Effector CD8-positive, alpha-beta T cell (primary cell): ENCODE results near the gene BHLHA9.

Source experiments
- DNase-seq: peaks from one replicate; lab custom pipeline; 2025; lab: John Stamatoyannopoulos, UW

Gene BHLHA9

DNA sequence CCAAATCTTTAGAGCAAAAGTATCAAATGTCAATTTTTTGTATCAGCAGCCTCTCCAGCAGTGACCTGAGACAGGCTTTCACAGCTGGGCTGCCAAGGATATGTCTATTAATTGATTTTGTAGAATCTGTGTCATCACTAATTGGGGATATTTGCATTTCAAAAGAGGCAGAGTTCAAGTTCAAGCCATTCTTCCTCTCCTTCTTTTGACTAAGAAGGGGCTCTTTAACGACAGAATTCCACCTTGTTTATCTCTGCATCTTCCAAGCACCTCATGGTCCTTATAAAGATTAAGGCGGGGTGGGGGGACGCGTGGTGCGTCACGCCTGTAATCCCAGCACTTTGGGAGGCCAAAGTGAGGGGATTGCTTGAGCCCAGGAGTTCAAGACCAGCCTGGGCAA is 15.2 kb upstream of the BHLHA9 start:
- DNase-seq: no peak

DNA sequence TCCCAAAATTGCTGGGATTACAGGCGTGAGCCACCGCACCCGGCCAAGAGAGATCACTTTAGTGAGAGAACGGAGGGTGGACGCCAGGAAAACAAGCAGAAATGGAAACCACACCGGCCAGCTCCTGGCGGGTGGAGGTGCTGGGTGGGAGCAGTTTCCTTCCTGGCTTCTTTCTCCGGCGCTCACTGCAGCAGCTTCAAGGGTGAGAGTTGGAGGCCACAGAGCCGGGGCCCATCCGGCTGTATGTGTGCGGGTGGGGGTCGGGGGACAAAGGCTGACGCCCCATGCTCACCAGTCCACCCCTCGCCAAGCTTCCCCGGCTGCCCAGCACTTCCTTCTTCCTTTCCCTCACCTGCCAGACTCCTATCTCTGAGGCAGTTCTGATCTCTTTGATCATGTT is 13.5 kb upstream of the BHLHA9 start:
- DNase-seq: no peak

GRCh38 chr17:1260086-1260769 is 10.0 kb upstream of the BHLHA9 start:
- DNase-seq: no peak

DNA sequence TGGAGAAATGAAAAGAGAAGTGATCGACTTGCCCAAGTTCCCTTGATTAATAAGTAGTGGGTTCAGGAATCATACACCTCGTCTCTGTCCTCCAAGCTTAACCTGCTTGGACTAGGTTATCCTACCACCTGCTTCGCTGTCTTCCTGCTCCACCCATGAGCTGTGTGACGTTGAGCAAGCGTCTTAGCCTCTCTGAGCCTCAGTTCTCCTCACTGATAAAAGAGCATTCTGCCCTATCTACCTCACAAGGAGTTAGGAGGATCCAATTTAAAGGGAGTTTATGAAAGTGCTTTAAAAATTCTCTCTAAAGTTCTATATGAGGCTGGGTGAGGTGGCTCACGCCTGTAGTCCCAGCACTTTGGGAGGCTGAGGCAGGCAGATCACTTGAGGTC is 9.5 kb upstream of the BHLHA9 start:
- DNase-seq: no peak

GRCh38 chr17:1264196-1264595 is 6.0 kb upstream of the BHLHA9 start:
- DNase-seq: no peak

GRCh38 chr17:1267471-1267943 is 2.7 kb upstream of the BHLHA9 start:
- no peak for DNase-seq

- DNase-seq: no peak
These were observed 783 bp downstream of the BHLHA9 start for GRCh38 chr17:1271030-1271423.

GRCh38 chr17:1271441-1271840 is 1.2 kb downstream of the BHLHA9 start:
- no peak for DNase-seq

GRCh38 chr17:1272701-1273100 is 2.5 kb downstream of the BHLHA9 start:
- DNase-seq: no peak

GRCh38 chr17:1273492-1274244 is 3.4 kb downstream of the BHLHA9 start:
- no peak for DNase-seq

DNA sequence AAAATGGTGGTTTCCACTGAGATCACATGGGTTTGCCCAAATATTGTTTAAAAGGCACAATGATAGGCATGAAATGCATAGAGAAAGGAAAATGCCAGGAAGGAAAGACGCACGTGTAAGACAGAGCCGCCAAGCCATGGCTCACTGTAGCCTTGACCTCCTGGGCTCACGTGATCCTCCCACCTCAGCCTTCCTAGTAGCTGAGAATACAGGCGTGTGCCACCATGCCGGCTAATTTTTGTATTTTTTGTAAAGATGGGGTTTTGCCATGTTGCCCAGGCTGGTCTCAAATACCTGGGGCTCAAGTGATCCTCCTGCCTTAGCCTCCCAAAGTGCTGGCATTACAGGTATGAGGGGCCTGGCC is 4.0 kb downstream of the BHLHA9 start:
- DNase-seq: no peak

DNA sequence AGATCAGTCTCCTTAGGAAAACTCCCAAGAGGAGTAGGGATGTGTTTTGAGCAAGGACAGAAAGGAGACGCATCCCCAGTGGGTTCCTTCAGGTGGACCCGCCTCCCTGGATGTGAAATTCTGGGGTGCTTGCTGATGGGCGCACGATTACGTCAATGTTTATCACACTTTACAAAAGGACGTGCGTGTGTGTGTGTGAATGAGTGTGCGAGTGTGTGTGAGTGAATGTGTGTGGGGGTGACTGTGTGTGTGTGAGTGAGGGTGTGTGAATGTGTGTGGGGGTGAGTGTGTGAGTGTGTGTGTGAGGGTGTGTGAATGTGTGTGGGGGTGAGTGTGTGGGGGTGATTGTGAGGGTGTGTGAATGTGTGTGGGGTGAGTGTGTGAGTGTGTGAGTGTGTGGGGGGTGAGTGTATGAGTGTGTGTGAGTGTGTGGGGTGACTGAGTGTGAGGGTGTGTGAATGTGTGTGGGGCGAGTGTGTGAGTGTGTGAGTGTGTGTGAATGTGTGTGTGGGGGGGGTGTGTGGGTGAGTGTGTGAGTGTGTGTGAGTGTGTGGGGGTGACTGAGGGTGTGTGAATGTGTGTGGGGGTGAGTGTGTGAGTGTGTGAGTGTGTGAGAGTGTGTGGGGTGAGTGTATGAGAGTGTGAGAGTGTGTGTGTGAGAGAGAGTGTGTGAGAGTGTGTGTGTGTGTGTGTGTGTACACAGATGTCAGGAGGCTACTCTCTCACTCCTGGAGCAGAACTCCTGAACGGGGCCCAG is 5.1 kb downstream of the BHLHA9 start:
- no peak for DNase-seq

DNA sequence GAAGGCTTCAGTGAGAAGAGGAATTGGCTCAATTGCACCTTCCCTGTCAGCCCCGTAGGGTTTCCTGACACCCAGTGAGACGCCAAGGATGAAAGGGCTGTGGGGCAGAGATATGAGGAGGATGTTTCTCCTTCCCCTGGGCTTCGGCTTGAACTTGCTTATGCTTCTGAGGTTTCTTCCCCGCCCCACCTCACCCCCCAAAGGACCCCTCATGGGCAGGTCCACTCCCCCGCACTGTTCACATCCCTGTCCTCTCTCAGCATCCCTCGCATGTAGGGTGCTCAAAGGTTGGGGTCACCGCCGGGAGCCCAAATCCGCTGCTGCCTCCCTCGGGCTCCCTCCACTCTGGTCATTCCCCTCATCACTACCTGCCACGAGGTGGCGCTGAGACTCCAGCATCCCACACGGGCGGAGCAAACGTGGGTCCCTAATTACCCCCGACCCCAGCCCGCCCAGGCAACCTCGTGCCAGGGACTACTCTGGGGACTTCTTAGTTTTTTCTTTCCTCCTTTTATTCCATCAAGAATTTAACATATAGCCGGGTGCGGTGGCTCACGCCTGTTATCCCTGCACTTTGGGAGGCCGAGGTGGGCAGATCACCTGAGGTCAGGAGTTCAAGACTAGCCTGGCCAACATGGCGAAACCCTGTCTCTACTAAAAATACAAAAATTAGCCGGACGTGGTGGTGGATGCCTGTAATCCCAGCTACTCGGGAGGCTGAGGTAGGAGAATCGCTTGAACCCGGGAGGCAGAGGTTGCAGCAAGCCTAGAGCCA is 5.9 kb downstream of the BHLHA9 start:
- peak; percentile 65 for DNase-seq

- no peak for DNase-seq
These were observed 10.4 kb downstream of the BHLHA9 start for GRCh38 chr17:1280652-1281051.

DNA sequence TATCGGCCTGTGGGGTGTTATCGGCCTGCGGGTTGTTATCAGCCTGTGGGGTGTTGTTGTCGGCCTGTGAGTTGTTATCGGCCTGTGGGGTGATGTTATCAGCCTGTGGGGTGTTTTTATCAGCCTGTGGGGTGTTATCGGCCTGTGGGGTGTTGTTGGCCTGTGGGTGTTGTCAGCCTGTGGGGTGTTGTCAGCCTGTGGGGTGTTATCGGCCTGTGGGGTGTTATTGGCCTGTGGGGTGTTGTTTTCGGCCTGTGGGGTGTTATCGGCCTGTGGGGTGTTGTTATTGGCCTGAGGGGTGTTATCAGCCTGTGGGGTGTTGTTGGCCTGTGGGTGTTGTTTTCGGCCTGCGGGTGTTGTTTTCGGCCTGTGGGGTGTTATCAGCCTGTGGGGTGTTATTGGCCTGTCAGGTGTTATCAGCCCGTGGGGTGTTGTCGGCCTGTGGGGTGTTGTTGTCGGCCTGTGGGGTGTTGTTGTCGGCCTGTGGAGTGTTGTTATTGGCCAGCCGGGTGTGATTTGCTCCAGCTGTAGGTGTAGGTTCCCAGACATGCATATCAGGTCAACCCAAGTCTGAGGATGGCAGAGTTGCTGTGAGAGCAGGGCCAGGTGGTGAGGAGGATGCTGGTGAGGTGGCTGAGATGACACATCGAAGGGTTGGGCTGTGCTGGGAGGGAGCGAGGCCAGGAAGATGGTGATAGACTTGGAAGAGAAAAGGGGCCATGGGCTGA is 16.3 kb downstream of the BHLHA9 start:
- no peak for DNase-seq

DNA sequence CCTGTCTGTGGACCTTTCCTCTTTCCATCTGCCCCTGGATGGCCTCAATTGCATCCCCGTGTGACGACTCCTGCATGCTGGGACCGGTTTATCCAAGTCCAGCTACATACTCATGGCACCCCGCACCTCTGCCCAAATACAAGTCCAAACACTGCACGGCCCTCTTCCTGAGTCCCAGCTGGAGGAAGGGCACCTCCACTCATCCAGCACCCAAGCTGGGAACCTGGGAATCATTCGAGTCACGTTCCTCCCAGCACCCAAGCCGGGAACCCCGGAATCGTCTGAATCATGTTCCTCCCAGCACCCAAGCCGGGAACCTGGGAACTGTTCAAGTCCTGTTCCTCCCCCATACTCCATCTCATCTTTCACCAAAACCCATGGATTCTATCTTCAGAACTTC is 19.5 kb downstream of the BHLHA9 start:
- no peak for DNase-seq

GRCh38 chr17:1290676-1291075 is 20.4 kb downstream of the BHLHA9 start:
- DNase-seq: no peak

GRCh38 chr17:1294157-1294717 is 24.0 kb downstream of the BHLHA9 start:
- peak; percentile 66 for DNase-seq

DNA sequence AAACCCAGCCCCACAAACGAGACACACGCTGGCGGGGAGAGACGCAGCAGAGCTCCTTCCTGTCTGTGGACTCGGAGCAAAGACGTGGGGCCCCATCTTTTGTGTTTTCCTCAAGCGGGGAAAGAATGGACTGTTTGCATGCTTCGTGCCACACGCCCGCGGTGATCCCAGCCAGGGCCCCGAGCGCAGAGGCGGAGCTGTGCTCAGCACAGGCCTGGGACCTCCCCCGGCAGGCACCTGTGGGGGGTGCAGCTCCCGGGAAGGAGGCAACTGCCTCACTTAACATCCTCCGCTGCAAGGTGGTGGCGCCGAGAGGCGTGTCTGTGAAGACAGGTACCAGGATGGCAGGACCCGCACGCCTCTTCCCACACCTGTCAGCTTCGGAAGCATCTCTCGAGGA is 28.4 kb downstream of the BHLHA9 start:
- DNase-seq: peak; percentile 21

GRCh38 chr17:1299552-1300370 is 29.5 kb downstream of the BHLHA9 start:
- DNase-seq: no peak
